Activated CD4-positive, alpha-beta T cell treated with anti-CD3 and anti-CD28 coated beads for 36 hours (primary cell): ENCODE measurements around the gene TNFSF9. TPM values are rescaled to one million over a fixed set of nuclear protein-coding genes. Genes with fewer than 3 reads are reported as not detected.
"Not testable (repeated sequence)": the region's sequence is repeated elsewhere in the genome, so short reads cannot be mapped to it uniquely, and the experiment has no call there.

Experiments used
- ATAC-seq: fragments of 200-7000 bp; cut with Tn5 transposase; one replicate; pipeline ENCODE4 v1.10.0; 2021; ENCODE audit warnings: mild to moderate bottlenecking, moderate library complexity
- CTCF ChIA-PET: fragments of 350-600 bp; sonication (Branson Sonifier 250); formaldehyde crosslinking; loops from one replicate; lab custom pipeline; 2021; ENCODE audit warnings: antibody characterized with exemption; lab: Charles Lee
- POLR2A ChIA-PET: fragments of 350-600 bp; sonication (Branson Sonifier 250); formaldehyde crosslinking; loops from one replicate; lab custom pipeline; 2021; ENCODE audit warnings: antibody characterized with exemption, inconsistent platforms; lab: Charles Lee
- DNase-seq: peaks from one replicate; pipeline ENCODE4 v3.0.0-alpha.2; 2020
- H3K27ac Mint-ChIP-seq: one replicate; pipeline ENCODE4 v1.8.0; 2021; ENCODE audit warnings: mixed read lengths
- H3K27me3 Mint-ChIP-seq: one replicate; pipeline ENCODE4 v1.8.0; 2021; ENCODE audit warnings: mixed read lengths
- H3K36me3 Mint-ChIP-seq: one replicate; pipeline ENCODE4 v1.8.0; 2021; ENCODE audit warnings: low read depth, mixed read lengths
- H3K4me1 Mint-ChIP-seq: one replicate; pipeline ENCODE4 v1.8.0; 2021; ENCODE audit warnings: mixed read lengths
- H3K4me3 Mint-ChIP-seq: one replicate; pipeline ENCODE4 v1.8.0; 2021; ENCODE audit warnings: mild to moderate bottlenecking, moderate library complexity, mixed read lengths
- H3K9me3 Mint-ChIP-seq: one replicate; pipeline ENCODE4 v1.8.0; 2021; ENCODE audit warnings: low read depth, mixed read lengths
- intact Hi-C, 2 experiments: fragments of 100-400 bp; cut with DNase I in 1 of 2; cut with micrococcal nuclease in 1 of 2; formaldehyde crosslinking; loops; one replicate each; pipeline versions ENCODE4 v1.14.2 to v1.15.1; 2022 to 2024; cut with DNase I, micrococcal nuclease
- total RNA-seq, 2 experiments: library from RNA; stranded (reverse); gene quantifications; one replicate each; pipeline ENCODE4 v1.2.3, GENCODE V29; 2021

TNFSF9 gene
- total RNA-seq, 2 experiments from 2014 or later: 0.49 to 0.57 TPM

DNA sequence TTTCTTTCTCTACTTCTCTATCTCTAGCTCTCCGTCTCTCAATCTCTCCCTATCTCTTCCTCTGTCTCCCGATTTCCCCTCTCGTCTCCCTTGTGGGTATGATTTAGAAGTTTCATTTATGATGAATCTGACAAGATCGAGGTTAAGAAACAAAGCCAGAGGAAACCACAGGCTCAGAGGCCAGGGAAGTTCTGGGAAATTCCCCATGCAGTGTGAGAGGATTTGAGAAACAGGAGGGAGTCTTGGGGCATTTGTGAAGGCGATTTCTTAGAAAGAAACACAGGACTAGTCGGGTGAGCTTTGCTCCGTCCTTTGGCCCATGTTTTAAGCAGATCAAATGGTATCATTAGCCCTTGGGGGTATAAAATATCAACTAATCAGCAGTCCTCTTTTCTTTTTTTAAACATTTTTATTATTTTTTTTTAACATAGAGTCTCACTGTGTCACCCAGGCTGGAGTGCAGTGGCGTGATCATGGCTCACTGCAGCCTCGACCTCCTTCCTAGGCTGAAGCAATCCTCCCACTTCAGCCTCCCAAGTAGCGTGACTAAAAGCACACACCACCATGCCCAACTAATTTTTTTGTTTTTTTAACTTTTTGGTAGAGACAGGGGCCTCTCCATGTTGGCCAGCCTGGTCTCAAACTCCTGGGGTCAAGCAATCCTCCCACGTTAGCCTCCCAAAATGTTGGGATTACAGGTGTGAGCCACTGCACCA lies 25.8 kb downstream of the TNFSF9 start:
- ChIA-PET CTCF (interaction anchor here (0.7 to 1.4 kb wide), 3 partner anchors 37 to 87 kb away, joined by 3 read pairs; no protein-coding TSS in a partner anchor), POLR2A (no interaction called here)
- Mint-ChIP-seq H3K36me3 (no peaks in the 10 kb centered on the region), H3K4me3 (no peak overlapping the region), H3K27me3 (no peaks in the 10 kb centered on the region), H3K27ac (no peak overlapping the region), H3K4me1 (peaks cover 5% of the 10 kb centered on the region), H3K9me3 (no peaks in the 10 kb centered on the region)
- ATAC-seq: peak; percentile 45
- DNase-seq: peak; percentile 41
- intact Hi-C loops: loop anchor here in 1 of 2 experiments (5.0 kb wide), 1 partner anchor 36 kb away; the partner anchor contains the start of gene CD70

DNA sequence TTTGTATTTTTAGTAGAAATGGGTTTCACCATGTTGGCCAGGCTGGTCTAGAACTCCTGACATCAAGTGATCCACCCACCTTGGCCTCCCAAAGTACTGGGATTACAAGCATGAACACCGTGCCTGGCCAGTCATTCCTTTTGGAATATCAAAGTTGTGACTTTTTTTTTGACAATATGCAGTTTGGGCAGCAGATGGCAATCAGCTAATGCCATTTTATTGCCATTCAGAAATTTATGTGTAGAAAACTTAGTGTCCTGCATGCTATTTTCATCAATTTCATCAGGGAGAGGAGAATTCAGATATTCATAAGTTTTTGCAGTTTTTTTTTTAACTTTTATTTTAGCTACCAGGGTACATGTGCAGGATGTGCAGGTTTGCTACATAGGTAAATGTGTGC lies 31.6 kb downstream of the TNFSF9 start:
- H3K4me3 Mint-ChIP-seq, H3K9me3 Mint-ChIP-seq, H3K36me3 Mint-ChIP-seq, intact Hi-C loops, POLR2A ChIA-PET, ATAC-seq, H3K4me1 Mint-ChIP-seq, H3K27ac Mint-ChIP-seq, DNase-seq: not testable (repeated sequence)
- peaks cover 15% of the 10 kb centered on the region for H3K27me3 Mint-ChIP-seq
- CTCF ChIA-PET: interaction anchor here (0.6 to 1.0 kb wide), 3 partner anchors 8 to 91 kb away, joined by 3 to 5 read pairs (median 3); no protein-coding TSS in a partner anchor

DNA sequence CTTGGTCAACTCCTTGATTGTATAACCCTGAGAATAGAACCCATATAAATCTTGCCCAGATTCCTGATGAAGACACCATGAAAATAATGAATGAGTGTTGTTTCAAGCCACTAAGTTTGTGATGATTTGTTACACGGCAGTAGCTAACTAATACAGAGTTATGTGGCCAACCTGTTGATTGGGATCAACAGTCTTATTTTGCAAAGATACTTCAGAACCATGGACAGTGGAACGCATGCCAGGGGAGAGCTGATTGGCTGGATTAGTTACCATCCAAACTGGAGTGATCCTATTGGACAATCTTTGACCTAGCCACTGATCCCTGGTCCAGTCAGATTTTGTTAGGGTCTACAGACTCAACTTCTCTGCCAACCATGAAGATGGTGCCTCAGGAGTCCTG lies 33.6 kb downstream of the TNFSF9 start:
- H3K36me3 Mint-ChIP-seq: no peaks in the 10 kb centered on the region
- CTCF ChIA-PET: interaction anchor here (1.5 kb wide), 1 partner anchor 12 kb away, joined by 5 read pairs; no protein-coding TSS in a partner anchor

DNA sequence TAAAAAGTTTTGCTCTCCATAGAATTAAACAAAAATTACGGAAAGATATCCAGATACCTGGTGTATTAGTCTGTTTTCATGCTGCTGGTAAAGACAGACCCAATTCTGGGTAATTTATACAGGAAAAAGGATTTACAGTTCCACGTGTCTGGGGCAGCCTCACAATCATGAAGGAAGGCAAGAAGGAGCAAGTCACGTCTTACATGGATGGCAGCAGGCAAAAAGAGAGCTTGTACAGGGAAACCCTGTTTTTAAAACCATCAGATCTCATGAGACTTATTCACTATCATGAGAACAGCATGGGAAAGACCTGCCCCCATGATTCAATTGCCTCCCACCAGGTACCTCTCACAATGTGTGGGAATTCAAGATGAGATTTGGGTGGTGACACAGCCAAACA lies 35.9 kb downstream of the TNFSF9 start:
- H3K4me1 Mint-ChIP-seq, H3K4me3 Mint-ChIP-seq, ATAC-seq, H3K27ac Mint-ChIP-seq, POLR2A ChIA-PET, intact Hi-C loops, H3K36me3 Mint-ChIP-seq, DNase-seq: not testable (repeated sequence)
- CTCF ChIA-PET: interaction anchor here (0.6 kb wide), 1 partner anchor 28 kb away, joined by 4 read pairs; no protein-coding TSS in a partner anchor
- peaks cover 26% of the 10 kb centered on the region for H3K27me3 Mint-ChIP-seq
- peaks cover 11% of the 10 kb centered on the region for H3K9me3 Mint-ChIP-seq

More for the DNA sequence above, 33.6 kb downstream of the TNFSF9 start:
- ATAC-seq (no peak), DNase-seq (peak; percentile 17)
- H3K4me1 Mint-ChIP-seq: no peaks in the 10 kb centered on the region
- H3K4me3 Mint-ChIP-seq: no peak overlapping the region
- H3K27me3 Mint-ChIP-seq: peaks cover 19% of the 10 kb centered on the region
- intact Hi-C loops: no loop called here
- H3K9me3 Mint-ChIP-seq: peaks cover 10% of the 10 kb centered on the region
- H3K27ac Mint-ChIP-seq: no peak overlapping the region
- POLR2A ChIA-PET: no interaction called here

DNA sequence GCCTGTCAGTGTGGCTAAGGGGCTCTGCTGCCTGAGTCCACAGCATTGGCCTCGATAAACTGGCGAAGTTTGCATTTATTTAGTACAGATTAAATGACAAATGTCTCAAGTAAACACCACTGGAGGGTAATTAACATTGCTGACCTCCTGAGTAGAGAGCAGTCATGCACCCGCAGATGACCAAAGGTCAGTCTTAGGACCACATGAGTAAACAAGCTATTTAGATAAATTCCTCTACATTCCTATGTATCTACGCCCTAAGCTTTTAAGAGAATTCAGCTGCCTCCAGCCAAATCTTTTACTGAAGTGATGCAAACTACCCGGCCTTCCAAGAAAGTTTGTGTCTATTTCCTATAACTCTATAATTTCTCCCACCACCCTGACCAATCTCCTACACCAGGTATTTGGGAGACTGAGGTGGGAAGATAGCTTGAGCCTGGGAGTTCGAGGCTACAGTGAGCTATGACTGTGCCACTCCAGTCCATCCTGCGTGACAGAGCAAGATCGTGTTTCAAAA lies 37.2 kb downstream of the TNFSF9 start:
- no peak overlapping the region for H3K27ac Mint-ChIP-seq
- ChIA-PET CTCF (interaction anchor here (0.7 kb wide), 1 partner anchor 222 kb away, joined by 4 read pairs; no protein-coding TSS in a partner anchor), POLR2A (no interaction called here)
- H3K36me3 Mint-ChIP-seq: no peaks in the 10 kb centered on the region
- H3K9me3 Mint-ChIP-seq: peaks cover 13% of the 10 kb centered on the region
- peaks cover 20% of the 10 kb centered on the region for H3K27me3 Mint-ChIP-seq
- H3K4me1 Mint-ChIP-seq: no peaks in the 10 kb centered on the region
- intact Hi-C loops: no loop called here
- DNase-seq: no peak
- no peak overlapping the region for H3K4me3 Mint-ChIP-seq
- no peak for ATAC-seq

DNA sequence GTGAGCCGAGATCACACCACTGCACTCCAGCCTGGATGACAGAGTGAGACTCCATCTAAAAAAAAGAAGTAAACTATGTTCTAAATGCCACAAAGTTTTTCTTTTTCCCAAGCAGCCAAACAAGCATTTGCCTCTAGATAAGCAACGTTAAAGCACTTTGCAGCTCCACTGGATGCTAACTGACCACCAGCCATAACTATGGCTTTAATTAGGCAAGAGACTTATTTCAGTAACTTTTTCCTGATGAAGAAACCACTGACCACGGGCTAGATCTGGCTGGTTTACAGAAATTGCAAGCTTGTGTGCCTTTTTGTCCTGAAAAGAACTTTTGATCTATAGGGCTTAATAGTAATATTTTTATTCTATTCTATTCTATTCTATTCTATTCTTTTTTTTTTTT lies 38.0 kb downstream of the TNFSF9 start:
- H3K36me3 Mint-ChIP-seq: no peaks in the 10 kb centered on the region

DNA sequence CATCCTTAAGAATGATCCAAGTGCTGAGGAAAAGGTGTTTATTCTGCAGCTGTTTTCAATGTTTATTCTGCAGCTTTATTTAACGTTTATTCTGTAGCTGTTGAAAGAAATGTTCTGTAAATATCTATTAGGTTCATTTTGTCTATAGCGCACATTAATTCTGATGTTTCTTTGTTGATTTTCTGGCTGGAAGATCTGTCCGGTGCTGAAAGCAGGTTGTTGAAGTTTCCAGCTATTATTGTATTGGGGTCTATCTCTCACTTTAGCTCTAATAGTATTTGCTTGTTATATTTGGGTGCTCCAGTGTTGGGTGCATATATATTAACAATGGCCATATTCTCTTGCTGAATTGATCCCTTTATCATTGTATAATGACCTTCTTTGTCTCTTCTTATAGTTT lies 39.9 kb downstream of the TNFSF9 start:
- intact Hi-C loops: no loop called here
- no peak for ATAC-seq
- CTCF ChIA-PET: interaction anchor here (0.6 kb wide), 1 partner anchor 9 kb away, joined by 3 read pairs; no protein-coding TSS in a partner anchor

More for the DNA sequence above, 38.0 kb downstream of the TNFSF9 start:
- Mint-ChIP-seq H3K4me3 (no peak overlapping the region), H3K9me3 (peaks cover 13% of the 10 kb centered on the region), H3K4me1 (no peaks in the 10 kb centered on the region), H3K27ac (no peak overlapping the region), H3K27me3 (peaks cover 20% of the 10 kb centered on the region)
- DNase-seq (no peak), ATAC-seq (no peak)
- ChIA-PET POLR2A (no interaction called here), CTCF (interaction anchor here (1.1 kb wide), 1 partner anchor 91 kb away, joined by 3 read pairs; no protein-coding TSS in a partner anchor)
- intact Hi-C loops: no loop called here

DNA sequence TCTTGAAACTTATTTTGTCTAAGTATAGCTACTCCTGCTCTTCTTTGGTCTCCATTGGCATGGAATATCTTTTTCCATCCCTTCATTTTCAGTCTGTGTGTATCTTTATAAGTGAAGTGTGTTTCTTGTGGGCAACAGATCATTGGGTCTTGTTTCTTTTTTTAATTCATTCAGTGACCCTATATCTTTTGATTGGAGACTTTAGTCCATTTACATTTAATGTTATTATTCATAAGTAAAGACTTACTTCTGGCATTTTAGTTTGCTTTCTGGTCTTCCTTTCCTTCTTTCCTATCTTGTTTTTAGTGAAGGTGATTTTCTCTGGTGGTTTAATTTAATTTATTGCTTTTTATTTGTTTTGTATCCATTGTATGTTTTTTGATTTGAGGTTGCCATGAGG lies 40.3 kb downstream of the TNFSF9 start:
- ChIA-PET CTCF (no interaction called here), POLR2A (no interaction called here)
- ATAC-seq: no peak
- no peak overlapping the region for H3K27ac Mint-ChIP-seq
- H3K36me3 Mint-ChIP-seq: no peaks in the 10 kb centered on the region
- no peak for DNase-seq
- no peak overlapping the region for H3K4me3 Mint-ChIP-seq
- intact Hi-C loops: no loop called here
- H3K27me3 Mint-ChIP-seq: peaks cover 15% of the 10 kb centered on the region
- H3K9me3 Mint-ChIP-seq: peaks cover 3% of the 10 kb centered on the region
- H3K4me1 Mint-ChIP-seq: no peaks in the 10 kb centered on the region

More for the DNA sequence above, 39.9 kb downstream of the TNFSF9 start:
- POLR2A ChIA-PET: no interaction called here
- H3K9me3 Mint-ChIP-seq: peaks cover 3% of the 10 kb centered on the region
- H3K36me3 Mint-ChIP-seq: no peaks in the 10 kb centered on the region
- no peak for DNase-seq
- H3K4me1 Mint-ChIP-seq: no peaks in the 10 kb centered on the region
- H3K27ac Mint-ChIP-seq: no peak overlapping the region
- H3K4me3 Mint-ChIP-seq: no peak overlapping the region
- H3K27me3 Mint-ChIP-seq: peaks cover 15% of the 10 kb centered on the region

DNA sequence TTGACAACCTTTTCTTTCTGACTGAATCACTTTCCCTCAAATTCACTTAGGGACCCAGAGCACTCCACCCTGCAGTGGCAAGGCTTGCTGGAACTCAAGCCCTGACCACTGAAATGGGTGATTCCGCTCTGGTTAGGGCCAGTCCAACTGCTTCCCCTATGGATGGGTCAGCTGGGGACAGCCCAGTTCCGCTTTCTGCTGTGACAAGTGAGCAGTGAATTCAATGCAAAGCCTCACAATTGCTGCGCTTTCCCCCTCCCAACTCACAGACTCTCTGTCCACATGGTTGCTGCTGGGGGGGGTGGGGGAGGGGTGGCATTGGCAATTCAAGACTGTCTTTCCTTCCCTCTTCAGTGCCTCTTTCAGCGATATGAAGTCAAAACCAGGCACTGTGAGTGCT lies 41.4 kb downstream of the TNFSF9 start:
- Mint-ChIP-seq H3K4me1 (no peaks in the 10 kb centered on the region), H3K27me3 (peaks cover 15% of the 10 kb centered on the region), H3K9me3 (peaks cover 3% of the 10 kb centered on the region), H3K27ac (no peak overlapping the region), H3K4me3 (no peak overlapping the region), H3K36me3 (no peaks in the 10 kb centered on the region)
- intact Hi-C loops: no loop called here
- DNase-seq (no peak), ATAC-seq (no peak)
- CTCF ChIA-PET: interaction anchor here (0.6 kb wide), 1 partner anchor 1118 kb away, joined by 3 read pairs; no protein-coding TSS in a partner anchor
- POLR2A ChIA-PET: no interaction called here

DNA sequence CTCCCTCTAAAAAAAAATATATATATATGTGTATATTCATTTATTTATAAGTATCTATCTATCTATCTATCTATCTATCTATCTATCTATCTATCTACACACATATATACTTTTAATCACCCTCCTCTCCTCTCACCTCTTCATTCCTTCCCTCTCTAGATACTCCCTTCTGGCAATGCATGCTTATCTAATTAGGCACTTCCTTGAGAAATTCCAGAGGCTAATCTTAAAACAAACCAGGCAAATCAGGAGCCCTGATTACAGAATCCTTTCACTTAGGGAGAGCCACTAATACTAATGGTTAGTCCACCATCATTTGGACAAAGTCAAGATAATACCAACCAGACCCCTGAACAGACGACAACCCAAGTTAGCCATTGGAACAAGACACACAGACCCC lies 42.5 kb downstream of the TNFSF9 start:
- no peak for ATAC-seq
- peaks cover 12% of the 10 kb centered on the region for H3K27me3 Mint-ChIP-seq
- no peak for DNase-seq
- no peaks in the 10 kb centered on the region for H3K4me1 Mint-ChIP-seq
- no peaks in the 10 kb centered on the region for H3K36me3 Mint-ChIP-seq
- intact Hi-C loops: no loop called here
- H3K9me3 Mint-ChIP-seq: peaks cover 3% of the 10 kb centered on the region
- ChIA-PET CTCF (no interaction called here), POLR2A (no interaction called here)
- no peak overlapping the region for H3K4me3 Mint-ChIP-seq
- no peak overlapping the region for H3K27ac Mint-ChIP-seq

DNA sequence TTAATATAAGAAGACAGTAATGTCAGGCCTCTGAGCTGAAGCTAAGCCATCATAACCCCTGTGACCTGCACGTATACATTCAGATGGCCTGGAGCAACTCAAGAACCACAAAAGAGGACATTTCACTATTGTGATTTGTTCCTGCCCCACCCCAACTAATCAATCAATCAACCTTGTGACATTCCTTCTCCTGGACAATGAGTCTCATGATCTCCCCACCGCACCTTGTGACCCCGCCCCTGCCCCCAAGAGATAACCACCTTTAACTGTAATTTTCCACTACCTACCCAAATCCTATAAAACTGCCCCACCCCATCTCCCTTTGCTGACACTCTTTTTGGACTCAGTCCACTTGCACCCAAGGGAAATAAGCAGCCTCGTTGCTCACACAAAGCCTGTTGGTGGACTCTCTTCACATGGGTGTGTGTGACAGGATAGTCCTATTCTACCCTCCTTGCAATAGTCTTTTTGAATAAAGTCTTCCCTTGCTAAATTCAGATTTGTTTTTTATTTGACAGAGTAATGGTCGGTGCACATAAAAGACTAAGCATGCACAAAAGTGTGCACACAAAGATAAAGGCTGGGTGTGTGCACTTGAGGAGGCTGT lies 46.1 kb downstream of the TNFSF9 start:
- ATAC-seq: no peak
- Mint-ChIP-seq H3K4me3 (no peak overlapping the region), H3K27me3 (peaks cover 16% of the 10 kb centered on the region), H3K36me3 (no peaks in the 10 kb centered on the region), H3K9me3 (no peaks in the 10 kb centered on the region), H3K27ac (no peak overlapping the region), H3K4me1 (no peaks in the 10 kb centered on the region)
- POLR2A ChIA-PET: no interaction called here
- DNase-seq: no peak
- intact Hi-C loops: no loop called here
- CTCF ChIA-PET: no interaction called here
